COLO829 (cell line): ENCODE measurements around the gene DNAAF8.

Source experiments
- DNase-seq: peaks from one replicate; pipeline ENCODE4 v3.0.0; 2012; ENCODE audit warnings: low spot score

The DNAAF8 gene

DNA sequence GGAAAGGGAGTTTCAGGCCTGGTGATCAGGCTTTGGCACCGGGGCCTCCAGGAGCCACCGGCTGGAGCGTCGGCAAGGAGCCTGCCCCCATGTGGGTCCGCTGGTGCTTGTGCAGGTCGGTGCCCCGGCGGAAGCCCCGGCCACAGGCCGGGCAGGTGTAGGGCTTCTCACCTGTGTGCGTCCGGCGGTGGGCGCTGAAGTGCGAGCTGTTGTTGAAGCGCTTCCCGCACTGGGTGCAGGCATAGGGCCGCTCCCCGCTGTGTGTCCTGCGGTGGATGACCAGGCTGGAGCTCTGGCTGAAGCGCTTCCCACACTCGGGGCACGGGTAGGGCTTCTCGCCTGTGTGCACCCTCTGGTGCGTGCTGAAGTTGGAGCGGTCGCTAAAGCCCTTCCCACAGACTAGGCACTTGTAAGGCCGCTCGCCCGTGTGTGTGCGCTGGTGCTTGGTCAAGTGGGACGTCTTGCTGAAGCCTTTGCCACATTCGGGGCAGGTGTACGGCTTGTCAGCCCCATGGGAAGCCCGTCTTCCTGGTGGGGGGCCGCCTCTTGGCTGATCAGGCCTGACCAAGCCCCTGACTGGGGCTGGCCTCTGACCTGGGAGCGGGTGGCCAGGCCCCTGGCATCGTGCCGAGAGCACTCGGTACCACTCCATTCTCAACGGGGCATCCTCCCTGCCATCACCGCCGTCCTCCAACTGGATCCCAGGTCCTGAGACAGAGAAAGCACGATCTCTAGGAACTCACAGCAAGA lies 18.2 kb downstream of the DNAAF8 start:
- DNase-seq: no peak

DNA sequence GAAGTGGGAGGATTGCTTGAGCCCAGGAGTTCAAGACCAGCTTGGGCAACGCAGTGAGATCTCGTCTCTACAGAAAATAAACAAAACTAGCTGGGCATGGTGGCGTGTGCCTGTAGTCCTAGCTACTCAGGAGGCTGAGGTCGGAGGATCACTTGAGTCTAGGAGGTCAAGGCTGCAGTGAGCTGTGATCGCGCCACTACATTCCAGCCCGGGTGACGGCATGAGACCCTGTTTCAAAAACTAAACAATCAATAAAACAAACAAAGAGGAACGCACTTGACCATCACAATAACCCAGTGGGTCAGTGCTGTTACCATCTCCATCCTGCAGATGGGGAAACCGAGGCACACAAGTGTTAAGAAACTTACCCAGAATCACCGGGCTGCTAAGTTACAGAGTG lies 18.9 kb downstream of the DNAAF8 start:
- no peak for DNase-seq

DNA sequence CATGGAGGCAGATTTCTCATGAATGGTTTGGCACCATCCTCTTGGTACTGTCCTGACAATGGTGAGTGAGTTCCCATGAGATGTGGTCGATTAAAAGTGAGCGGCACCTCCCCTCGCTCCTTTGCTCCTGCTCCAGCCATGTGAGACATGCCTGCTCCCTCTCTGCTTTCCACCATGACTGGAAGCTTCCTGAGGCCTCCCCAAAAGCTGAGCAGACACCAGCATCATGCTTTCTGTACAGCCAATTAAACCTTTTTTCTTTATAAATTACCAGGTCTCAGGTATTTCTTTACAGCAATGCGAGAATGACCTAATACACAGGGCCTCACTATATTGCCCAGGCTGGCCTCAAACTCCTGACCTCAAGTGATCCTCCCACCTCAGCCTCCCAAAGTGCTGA lies 20.5 kb downstream of the DNAAF8 start:
- no peak for DNase-seq

DNA sequence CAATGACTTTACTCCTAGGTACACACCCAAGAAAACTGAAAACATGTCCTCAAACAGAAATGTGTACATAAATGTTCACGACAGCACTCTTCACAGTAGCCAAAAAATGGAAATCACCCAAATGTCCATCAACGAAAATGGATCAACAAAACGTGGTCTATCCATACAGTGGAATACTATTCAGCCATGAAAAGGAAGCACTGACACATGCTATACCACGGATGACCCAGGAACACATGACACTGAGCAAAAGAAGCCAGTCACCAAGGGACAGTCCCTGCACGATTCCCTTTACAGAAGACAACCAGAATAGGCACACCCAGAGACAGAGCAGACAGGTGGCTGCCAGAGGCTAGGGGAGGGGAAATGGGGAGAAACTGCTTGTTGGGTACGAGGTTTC lies 21.4 kb downstream of the DNAAF8 start:
- no peak for DNase-seq

DNA sequence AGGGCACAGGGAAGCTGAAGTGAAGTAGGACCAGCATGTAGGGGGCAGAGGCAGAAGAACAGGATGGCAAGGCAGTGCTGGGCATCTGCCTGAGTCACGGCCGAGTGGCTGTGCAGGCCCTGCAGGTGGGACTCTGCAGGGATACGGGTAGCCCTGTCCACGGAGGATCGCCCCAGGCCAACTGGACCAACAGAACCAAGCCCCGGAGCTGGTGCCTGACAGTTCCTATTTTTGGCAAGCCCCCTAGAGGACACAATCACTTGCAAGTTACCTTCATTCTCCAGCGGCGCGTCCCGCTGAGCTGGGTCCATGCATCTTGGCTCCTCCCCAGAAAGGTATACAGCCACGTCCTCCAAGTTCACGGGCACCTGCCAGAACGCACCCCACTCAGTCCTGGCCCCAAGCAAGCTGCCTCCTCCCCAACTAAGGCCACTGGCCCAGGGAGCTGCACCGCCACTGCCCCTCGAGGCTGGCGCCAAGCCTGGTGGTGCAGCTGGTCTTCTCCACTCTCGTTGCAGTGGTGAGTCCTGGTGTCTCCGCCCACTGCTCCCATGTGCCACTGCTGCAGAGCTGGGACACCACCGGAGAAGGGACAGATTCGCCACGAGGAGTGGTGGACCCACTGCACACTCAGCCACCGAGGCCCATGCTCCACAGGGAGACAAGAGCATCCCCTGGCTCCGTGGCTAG lies 26.0 kb downstream of the DNAAF8 start:
- no peak for DNase-seq

DNA sequence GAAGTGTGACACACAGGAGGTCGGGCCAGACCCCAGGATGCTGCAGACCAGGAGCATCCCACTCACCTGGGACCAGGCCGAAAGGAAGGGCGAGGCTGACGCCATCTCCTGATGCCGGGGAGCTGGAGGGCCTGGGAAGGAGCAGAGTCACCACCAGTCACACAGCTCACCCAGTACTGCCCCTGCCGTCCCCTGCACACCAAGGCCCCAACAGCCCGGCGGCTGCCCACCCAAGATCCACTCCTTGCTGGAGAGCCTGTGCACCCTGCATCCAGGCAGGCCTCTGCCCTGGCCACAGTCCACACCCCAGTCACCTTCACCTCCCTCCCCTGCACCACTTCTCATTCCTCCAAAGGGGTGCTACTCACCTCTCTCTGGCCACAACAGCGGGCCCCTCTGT lies 27.9 kb downstream of the DNAAF8 start:
- no peak for DNase-seq

DNA sequence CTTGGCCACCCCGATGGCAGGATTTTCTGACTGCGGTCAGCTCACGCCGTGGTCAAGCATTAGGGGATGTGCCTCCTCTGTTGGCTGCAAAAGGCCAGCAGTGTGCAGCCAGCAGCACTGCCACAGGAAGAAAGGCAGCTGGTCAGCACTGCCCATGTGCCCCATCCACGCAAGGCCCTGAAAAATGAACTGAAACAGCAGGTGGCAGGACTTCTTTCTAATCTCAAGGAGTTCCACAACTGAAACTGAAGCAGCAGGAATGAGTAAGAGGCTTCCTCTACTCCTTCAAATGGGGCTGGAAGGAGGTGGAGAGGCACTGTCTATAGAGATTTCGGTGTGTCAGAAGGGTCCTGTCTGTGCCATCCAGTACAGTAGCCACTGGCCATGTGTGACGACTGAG lies 29.5 kb downstream of the DNAAF8 start:
- no peak for DNase-seq

DNA sequence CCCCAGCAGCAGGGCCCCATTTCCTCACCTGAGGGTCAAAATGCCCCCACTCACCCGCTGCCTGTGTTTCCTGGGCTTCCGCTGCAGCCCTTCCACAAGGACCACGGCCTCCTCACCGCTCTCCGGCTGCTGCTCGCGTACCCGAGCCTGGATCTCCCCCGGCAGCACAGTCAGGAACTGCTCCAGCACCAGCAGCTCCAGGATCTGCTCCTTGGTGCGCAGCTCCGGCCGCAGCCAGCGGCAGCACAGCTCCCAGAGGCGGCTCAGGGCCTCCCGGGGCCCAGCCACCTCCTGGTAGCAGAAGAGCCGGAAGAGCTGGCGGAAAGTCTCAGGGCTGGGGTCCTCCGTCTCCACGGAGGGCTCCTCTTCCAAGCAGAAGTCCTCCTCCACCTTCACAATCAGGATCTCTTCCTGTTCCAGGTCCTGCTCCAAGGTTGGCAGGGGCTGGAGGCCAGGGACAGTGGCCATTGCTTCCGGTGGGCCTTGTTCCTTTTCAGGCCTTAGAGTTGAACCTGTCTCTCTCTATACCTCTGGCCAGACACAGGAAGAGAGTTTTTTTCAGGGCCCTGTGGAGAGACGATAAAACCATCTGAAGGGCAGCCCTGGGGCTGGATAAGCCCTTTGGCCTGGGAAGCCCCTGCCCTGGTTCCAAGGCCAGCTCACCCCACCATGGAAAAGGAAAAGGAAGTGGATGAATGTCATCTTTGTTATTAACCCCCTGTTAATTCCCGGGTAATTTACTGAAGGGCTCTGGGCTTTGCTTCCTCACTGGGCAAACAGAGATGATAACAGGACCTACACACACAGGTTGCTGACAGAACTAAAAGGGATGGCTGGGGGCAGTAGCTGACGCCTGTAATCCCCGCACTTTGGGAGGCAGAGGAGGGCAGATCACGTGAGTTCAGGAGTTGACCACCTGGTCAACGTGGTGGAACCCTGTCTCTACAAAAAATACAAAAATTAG lies 31.5 kb downstream of the DNAAF8 start:
- DNase-seq: no peak

DNA sequence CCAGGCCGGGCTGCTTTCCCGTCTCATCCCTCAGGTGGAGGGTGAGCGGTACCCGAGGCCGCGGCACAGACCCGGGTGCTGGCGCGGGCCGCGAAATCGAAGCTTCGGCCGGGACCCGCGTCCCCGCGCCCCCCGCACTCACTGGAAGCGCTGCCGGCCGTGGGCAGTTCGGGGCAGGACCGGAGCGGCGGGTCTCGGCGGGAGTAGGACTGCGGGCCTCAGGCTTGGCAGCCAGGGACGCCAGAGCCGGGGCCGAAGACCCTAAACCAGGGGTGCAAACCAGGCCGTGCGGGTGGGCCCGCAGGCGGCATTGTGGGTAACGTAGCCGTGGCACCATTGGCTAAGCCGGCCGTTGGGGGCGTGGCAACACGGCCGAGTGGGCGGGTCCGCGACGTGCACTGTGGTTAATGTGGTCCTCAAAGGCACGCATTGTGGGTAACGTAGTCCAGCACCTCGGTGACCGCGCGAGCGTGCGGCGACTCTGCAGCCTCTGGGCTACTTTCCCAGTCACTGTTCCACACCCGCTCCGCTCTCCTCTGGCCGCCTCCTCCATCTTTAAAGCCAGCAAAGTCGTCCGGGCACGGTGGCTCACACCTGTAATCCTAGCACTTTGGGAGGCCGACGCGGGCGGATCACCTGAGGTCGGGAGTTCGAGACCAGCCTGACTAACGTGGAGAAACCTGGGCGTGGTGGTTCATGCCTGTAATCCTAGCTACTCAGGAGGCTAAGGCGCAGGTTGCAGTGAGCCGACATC lies 32.7 kb downstream of the DNAAF8 start, which contains the start of gene ZNF500:
Gene ZNF500, minus strand, starts transcription at position 288 of the 754 bp plus-strand sequence. CDS start 1,184 bp downstream, outside the sequence.
- peak; percentile 98 for DNase-seq

DNA sequence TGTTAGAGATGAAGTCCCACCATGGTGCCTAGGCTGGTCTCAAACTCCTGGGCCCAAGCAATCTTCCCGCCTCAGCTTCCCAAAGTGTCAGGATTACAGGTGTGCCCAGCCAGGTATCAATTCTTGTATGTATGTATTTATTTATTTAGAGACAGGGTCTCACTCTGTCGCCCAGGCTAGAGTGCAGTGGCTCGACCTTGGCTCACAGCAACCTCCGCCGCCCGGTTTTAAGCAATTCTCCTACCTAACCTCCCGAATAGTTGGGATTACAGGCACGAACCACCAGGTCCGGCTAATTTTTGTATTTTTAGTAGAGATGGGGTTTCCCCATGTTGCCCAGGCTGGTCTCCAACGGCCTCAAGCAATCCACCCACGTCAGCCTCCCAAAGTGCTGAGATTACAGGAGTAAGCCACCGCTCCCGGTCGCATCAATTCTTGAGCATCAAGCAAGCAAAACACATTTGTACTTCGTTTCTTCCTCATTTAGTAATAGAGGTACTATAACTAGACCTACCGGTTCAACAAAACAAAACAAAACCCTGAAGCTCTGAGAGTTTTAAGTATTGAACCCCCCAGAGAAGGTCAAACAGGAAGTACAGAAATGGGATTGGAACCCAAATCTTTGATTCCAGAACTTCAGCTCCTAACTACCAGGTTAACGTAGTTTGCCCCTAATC lies 33.7 kb downstream of the DNAAF8 start:
- DNase-seq: no peak

DNA sequence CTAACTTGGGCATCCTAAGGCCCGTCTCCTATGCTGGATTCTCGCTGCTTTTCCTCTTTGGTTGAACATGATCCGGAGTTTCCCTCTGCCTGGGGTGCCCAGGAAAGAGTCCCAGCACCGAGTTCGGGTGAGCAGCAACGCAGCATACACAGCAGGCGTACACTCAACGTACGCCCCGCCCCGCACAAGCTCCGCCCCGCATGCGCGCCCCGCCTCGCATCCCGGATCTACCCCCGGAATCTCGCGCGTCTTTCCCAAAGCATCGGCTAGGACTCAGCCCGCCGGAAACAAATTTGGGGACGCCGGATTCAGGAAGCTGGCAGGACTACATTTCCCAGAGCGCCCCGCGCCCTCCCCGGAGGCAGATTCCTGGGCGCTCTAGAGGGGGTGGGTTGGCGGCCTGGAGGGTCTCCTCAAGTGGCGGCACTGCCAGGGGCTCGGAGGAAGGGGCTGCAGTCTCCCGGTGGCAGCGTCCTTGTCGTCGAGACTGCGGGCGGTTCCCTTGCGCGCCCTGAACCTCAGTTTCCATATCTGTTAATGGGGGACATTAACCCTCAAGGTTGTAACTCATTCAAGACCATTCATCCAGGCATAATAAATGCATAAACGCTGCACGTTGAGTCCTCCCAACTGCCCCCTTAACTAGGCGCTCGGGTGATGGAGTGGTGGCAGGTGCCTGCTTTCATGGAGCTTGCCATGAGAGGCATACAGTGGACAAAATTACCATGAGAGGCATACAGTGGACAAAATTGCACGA lies 34.4 kb downstream of the DNAAF8 start:
- peak; percentile 98 for DNase-seq

DNA sequence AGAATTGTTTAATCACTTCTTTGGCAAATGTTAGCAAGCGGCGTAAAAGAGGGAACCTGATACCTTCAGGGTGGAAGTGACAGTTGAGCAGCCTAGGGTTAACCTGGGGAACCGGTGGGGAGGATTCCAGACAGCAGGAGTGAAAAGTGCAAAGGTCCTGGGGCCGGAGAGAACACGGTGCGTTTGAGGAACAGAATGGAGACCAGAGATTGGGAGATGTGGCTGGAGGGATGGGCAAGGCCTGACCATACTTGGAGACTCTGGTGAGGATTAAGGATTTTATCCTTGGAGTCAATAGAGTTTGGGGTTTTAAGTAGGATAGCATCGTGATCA lies 34.9 kb downstream of the DNAAF8 start:
- DNase-seq: no peak

DNA sequence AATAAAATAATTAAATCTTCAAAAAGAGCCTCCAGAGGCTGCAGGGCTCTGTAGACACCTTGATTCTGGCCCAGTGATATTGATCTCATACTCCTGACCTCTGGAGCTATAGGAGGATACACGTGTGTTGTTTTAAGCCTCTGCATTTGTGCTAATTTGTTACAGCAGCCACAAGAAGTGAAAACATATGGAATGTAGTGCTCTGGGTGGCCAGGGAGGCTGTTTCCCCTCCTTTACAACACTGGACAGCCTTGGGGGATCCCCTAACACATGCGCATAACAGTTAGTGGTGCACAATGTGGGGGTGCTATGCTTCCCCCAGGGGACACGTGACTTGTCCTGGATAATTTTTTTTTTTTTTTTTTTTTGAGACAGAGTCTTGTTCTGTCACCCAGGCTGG lies 37.3 kb downstream of the DNAAF8 start:
- no peak for DNase-seq

DNA sequence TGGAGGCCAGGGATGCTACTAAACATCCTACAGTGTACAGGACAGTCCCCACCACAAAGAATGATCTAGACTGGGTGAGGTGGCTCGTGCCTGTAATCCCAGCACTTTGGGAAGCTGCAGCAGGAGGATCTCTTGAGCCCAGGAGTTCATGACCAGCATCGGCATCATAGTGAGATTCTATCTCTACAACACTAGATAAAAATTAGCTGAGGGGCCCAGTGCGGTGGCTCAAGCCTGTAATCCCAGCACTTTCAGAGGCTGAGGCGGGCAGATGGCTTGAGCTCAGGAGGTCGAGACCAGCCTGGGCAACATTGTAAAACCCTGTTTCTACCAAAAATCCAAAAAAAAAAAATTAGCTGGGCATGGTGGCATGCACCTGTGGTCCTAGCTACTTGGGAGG lies 38.0 kb downstream of the DNAAF8 start:
- DNase-seq: no peak

DNA sequence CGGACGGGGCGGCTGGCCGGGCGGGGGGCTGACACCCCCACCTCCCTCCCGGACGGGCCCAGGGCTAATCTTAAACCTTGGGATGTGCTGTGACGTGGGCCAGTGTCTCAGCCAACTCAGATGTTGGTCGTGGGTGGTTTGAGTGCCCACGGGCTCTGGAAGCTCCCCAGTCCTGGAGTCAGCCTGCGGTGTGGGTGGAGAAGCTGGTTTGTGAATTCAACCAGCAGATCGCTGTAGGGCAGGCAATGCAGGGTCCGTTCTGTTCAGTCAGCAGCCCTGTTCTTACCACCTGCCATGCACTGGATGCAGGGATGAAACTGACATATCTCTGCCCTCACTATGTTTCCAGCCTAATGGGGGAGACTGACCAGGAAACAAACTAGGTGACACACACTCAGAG lies 40.7 kb downstream of the DNAAF8 start:
- DNase-seq: no peak

DNA sequence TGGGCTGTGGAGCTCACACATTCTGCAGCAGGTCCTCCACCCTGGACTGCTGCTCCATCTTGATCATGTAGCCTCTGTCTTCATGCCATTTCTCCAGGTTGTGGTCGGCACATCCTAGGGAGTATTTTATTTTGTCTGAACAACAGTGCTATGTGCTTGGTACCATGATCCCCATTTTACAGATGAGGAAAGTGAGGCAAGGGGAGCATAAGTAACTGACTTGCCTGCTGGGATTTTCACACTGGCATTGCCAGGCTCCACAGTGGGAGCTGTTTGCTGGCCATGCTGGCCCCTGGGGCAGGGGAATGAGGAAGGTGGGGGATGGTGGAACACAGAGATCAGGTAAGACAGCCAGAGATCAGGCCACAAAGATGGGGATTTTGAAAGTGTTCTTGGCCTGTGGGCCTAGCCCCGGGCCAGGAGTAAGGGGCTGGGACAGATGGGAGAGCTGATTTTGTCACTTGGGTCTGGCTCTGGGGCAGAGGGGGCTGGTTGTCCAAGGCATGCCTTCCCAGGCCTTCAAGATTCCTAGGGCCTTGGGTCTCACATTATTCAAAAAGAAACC lies 41.9 kb downstream of the DNAAF8 start:
- DNase-seq: no peak

DNA sequence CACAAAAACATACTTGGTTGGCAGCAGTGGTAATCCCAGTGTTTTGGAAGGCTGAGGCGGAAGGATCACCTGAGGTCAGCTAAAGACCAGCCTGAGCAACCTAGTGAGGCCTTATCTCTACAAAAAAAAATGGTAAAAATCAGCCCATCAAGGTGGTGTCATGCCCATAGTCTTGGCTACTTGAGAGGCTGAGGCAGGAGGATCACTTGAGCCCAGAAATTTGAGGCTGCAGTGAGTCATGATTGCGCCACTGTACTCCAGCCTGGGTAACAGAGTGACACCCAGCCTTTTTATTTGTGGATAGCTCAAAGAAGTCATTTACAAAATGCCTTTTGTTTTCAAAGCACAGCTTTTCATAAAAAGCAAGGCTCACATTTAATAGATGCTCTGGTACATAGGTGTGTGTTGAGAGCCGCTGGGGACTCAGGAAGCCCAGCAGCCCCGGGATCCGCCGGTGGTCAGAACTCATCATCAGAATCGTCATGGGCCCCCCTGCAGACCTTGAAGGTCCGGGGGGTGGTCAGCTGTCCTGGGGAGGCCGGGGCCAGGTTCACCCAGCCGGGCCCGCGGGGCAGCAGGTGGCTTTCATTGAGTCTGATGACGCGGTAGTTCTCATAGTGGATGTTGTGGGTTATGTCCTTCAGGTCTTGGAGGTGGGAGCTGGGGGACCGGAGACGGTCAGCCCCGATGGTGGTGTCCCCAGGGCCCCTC lies 43.2 kb downstream of the DNAAF8 start:
- no peak for DNase-seq

DNA sequence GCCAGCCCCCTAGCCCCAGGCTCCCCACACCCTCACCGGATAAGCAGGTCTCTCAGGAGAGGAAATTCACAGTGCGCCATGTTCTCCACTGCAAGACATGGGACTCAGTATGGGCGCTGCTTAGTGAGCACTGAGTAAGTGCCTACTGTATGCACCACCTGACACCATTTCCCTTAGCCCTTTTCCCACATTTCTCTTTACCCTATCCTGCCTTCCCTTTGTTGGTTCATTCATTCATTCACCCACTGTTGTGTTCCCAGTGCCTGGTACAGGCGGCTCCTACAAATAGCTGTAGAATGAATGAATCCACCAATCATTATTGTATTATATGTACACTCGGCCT lies 43.7 kb downstream of the DNAAF8 start:
- DNase-seq: no peak

DNA sequence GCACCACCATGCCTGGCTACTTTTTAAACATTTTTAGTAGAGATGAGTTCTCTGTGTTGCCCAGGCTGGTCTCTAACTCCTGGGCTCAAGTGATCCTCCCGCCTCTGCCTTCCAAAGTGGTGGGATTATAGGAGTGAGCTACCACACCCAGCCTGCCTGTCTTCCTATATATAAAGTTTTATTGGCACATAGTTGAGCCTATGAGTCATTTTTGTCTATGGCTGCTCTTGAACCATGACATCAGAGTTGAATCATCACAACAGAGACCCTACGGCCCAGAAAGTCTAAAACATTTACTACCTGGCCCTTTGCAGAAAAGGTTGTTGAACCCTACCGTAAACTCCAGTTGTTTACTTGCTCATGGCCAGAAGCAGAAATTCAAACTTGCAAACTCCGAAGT lies 45.9 kb downstream of the DNAAF8 start:
- no peak for DNase-seq
